Smooth muscle cell (in vitro differentiated cells): ENCODE data around the gene VANGL2. TPM values are rescaled to one million over a fixed set of nuclear protein-coding genes. Genes with fewer than 3 reads are reported as not detected.

Source experiments
- DNase-seq: peaks from one replicate; lab custom pipeline; 2025; ENCODE audit not compliant: unreplicated experiment; lab: John Stamatoyannopoulos, UW
- H2AFZ ChIP-seq: fragments of 200-600 bp; sonication (generic); 2 replicates; pipeline ENCODE4 v1.6.0; 2016; ENCODE audit warnings: antibody characterized with exemption, low read depth, mild to moderate bottlenecking
- H3F3A ChIP-seq: fragments of 200-600 bp; sonication (generic); 2 replicates; pipeline ENCODE4 v1.6.0; 2017; ENCODE audit warnings: antibody characterized with exemption, low read depth
- H3K27ac ChIP-seq: fragments of 200-600 bp; sonication (generic); 2 replicates; pipeline ENCODE4 v1.5.1; 2016; ENCODE audit warnings: low read depth, mild to moderate bottlenecking
- H3K27me3 ChIP-seq: fragments of 200-600 bp; sonication (generic); 2 replicates; pipeline ENCODE4 v1.6.1; 2016; ENCODE audit warnings: low read depth, mild to moderate bottlenecking
- H3K36me3 ChIP-seq: fragments of 200-600 bp; sonication (generic); 2 replicates; pipeline ENCODE4 v1.5.1; 2016; ENCODE audit warnings: low read depth
- H3K4me1 ChIP-seq: fragments of 200-600 bp; sonication (generic); 2 replicates; pipeline ENCODE4 v1.5.1; 2016; ENCODE audit warnings: low read depth
- H3K4me2 ChIP-seq: fragments of 200-600 bp; sonication (generic); 2 replicates; pipeline ENCODE4 v1.6.0; 2016; ENCODE audit warnings: mild to moderate bottlenecking
- H3K4me3 ChIP-seq: fragments of 200-600 bp; sonication (generic); 2 replicates; pipeline ENCODE4 v1.5.1; 2016; ENCODE audit warnings: mild to moderate bottlenecking
- H3K79me2 ChIP-seq: fragments of 200-600 bp; sonication (generic); 2 replicates; pipeline ENCODE4 v1.6.0; 2016; ENCODE audit warnings: low read depth, mild to moderate bottlenecking
- H3K9ac ChIP-seq: fragments of 200-600 bp; sonication (generic); 2 replicates; pipeline ENCODE4 v1.6.0; 2016; ENCODE audit warnings: low read depth
- H3K9me3 ChIP-seq: fragments of 200-600 bp; sonication (generic); replicated peaks from 2 replicates; pipeline ENCODE4 v1.5.1; 2016; ENCODE audit warnings: low read depth
- H4K20me1 ChIP-seq: fragments of 200-600 bp; sonication (generic); 2 replicates; pipeline ENCODE4 v1.6.0; 2016; ENCODE audit warnings: low read depth
- WGBS: methylation state at CpG from one replicate; pipeline ENCODE4 v1.1.7; 2016; ENCODE audit warnings: low lambda C conversion rate; 5-methylcytosine and 5-hydroxymethylcytosine counted together
- polyA plus RNA-seq: library from polyadenylated mRNA; unstranded; fragments of >200 nt; fragmentation: Nextera tagmentation; extraction: Ambion mirVana; gene quantifications from 2 replicates; pipeline ENCODE4 v1.2.1, GENCODE V29; 2016
- total RNA-seq: library from RNA; depleted of rRNA; stranded (reverse); fragments of >200 nt; gene quantifications from 2 replicates; pipeline ENCODE4 v1.2.3, GENCODE V29; 2014
- TF ChIP-seq, protein P1 (sequence below): fragments of 200-600 bp; sonication (generic); IDR thresholded peaks from 2 replicates; pipeline ENCODE4 v1.5.1; 2017; ENCODE audit warnings: borderline replicate concordance, mild to moderate bottlenecking, antibody characterized with exemption; ENCODE audit not compliant: insufficient read depth, poor library complexity, severe bottlenecking

The VANGL2 gene
- total and polyA plus RNA-seq, 2 experiments from 2014 or later, result 7.1 to 12.2 TPM

DNA sequence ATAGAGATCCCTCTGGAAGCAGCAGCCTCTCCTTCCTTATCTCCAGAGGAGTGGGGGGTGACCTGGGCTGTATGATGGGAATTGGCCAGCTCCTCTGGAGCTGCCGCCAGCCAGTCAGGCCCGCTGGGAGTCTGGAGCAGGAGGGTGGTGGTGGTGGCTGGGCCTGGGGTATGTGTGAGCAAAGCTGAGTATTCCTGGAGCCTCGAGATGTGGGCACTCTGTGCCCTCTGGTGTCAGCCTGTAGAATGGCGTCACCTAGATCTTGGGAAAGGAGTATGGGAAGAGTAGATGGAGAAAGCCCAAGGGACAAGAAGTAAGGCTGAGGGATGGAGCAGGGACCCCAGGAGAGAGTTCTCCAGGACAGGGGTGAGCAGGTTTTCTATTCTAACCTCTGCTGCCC lies 16.0 kb downstream of the VANGL2 start:
- DNase-seq, result no peak

DNA sequence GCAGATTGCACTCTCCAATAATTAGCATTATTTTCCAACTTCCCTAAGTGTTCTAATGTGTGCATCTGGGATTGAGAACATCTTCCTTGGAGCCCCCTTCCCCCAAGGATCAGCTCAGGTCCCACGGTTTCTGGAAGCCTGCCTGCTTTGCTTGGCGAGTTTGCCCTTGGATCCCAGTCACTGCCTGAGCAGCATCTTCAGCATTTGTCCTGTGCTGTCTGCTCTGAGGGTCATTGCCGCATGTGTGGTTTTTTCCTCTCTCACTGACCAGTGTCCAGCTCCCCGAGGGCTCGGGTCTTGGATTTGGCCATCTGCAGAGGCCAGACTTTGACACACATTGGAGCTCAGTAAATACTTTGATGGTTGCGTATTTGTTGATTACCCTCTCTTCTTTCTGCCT lies 18.1 kb downstream of the VANGL2 start:
- no peaks in the 10 kb centered on the region for H3F3A ChIP-seq
- no peak overlapping the region for H3K4me2 ChIP-seq
- H3K4me1 ChIP-seq, result no peaks in the 10 kb centered on the region
- TF ChIP-seq, protein P1, sequence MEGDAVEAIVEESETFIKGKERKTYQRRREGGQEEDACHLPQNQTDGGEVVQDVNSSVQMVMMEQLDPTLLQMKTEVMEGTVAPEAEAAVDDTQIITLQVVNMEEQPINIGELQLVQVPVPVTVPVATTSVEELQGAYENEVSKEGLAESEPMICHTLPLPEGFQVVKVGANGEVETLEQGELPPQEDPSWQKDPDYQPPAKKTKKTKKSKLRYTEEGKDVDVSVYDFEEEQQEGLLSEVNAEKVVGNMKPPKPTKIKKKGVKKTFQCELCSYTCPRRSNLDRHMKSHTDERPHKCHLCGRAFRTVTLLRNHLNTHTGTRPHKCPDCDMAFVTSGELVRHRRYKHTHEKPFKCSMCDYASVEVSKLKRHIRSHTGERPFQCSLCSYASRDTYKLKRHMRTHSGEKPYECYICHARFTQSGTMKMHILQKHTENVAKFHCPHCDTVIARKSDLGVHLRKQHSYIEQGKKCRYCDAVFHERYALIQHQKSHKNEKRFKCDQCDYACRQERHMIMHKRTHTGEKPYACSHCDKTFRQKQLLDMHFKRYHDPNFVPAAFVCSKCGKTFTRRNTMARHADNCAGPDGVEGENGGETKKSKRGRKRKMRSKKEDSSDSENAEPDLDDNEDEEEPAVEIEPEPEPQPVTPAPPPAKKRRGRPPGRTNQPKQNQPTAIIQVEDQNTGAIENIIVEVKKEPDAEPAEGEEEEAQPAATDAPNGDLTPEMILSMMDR, result no peak
- no peaks in the 10 kb centered on the region for H3K79me2 ChIP-seq
- no peak overlapping the region for H2AFZ ChIP-seq
- no peak overlapping the region for H3K4me3 ChIP-seq
- no peaks in the 10 kb centered on the region for H3K27me3 ChIP-seq
- peaks cover 13% of the 10 kb centered on the region for H4K20me1 ChIP-seq
- WGBS, result 94% methylated on average over 6 of the region's 6 CpGs
- no peak overlapping the region for H3K9ac ChIP-seq
- no peak overlapping the region for H3K27ac ChIP-seq
- no peaks in the 10 kb centered on the region for H3K9me3 ChIP-seq
- DNase-seq, result no peak
- H3K36me3 ChIP-seq, result no peaks in the 10 kb centered on the region

More for the DNA sequence above, 16.0 kb downstream of the VANGL2 start:
- no peaks in the 10 kb centered on the region for H3K27me3 ChIP-seq
- 75% methylated on average over 4 of the region's 4 CpGs for WGBS
- peaks cover 26% of the 10 kb centered on the region for H4K20me1 ChIP-seq
- H3K4me1 ChIP-seq, result peaks cover 9% of the 10 kb centered on the region
- H3K36me3 ChIP-seq, result no peaks in the 10 kb centered on the region
- H2AFZ ChIP-seq, result no peak overlapping the region
- H3K4me2 ChIP-seq, result no peak overlapping the region
- H3K9ac ChIP-seq, result no peak overlapping the region
- no peak overlapping the region for H3K4me3 ChIP-seq
- no peaks in the 10 kb centered on the region for H3K9me3 ChIP-seq
- no peaks in the 10 kb centered on the region for H3K79me2 ChIP-seq
- TF ChIP-seq, protein P1, result peak; percentile 35
- H3F3A ChIP-seq, result no peaks in the 10 kb centered on the region
- no peak overlapping the region for H3K27ac ChIP-seq

DNA sequence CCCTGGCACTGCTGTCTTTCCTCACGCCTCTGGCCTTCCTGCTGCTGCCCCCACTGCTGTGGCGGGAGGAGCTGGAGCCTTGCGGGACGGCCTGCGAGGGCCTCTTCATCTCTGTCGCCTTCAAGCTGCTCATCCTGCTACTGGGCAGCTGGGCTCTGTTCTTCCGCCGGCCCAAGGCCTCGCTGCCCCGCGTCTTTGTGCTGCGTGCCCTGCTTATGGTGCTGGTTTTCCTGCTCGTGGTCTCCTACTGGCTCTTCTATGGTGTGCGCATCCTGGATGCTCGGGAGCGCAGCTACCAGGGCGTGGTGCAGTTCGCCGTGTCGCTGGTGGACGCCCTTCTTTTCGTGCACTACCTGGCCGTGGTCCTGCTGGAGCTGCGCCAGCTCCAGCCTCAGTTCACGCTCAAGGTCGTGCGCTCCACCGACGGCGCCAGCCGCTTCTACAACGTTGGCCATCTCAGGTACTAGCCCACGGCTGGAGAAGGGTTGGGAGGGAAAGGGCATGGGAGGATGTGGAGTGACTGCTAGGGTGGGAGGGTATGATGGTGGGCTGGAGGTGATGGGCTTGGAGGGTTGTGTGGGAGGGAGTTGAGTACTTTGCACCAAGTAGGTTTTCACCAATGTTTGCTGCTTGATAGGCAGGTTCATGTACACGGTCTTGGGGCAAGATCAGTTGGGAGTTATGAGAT lies 18.9 kb downstream of the VANGL2 start:
- TF ChIP-seq, protein P1, result no peak
- no peak overlapping the region for H3K4me3 ChIP-seq
- H3F3A ChIP-seq, result no peaks in the 10 kb centered on the region
- no peaks in the 10 kb centered on the region for H3K27me3 ChIP-seq
- no peaks in the 10 kb centered on the region for H3K36me3 ChIP-seq
- no peaks in the 10 kb centered on the region for H3K4me1 ChIP-seq
- H4K20me1 ChIP-seq, result peaks cover 11% of the 10 kb centered on the region
- DNase-seq, result no peak
- WGBS, result 97% methylated on average over 34 of the region's 34 CpGs
- H3K4me2 ChIP-seq, result no peak overlapping the region
- H3K79me2 ChIP-seq, result no peaks in the 10 kb centered on the region
- no peaks in the 10 kb centered on the region for H3K9me3 ChIP-seq
- H3K27ac ChIP-seq, result no peak overlapping the region
- no peak overlapping the region for H2AFZ ChIP-seq
- H3K9ac ChIP-seq, result no peak overlapping the region

DNA sequence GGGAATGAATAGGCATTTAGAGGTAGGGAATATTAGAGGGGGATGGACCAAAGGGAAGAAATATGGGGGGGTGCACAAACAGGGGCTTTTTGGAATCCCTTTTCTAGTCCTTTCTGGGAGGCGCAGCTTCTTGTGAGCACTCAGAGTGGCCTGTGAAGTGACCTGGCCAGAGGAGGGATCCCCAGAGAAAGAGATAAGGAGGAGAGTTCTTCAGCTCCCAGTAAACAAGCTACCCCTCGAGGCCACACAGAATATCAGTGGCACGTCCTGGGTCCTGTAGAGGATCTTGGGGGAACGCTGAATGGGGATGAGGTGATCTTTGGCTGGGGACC lies 19.4 kb downstream of the VANGL2 start:
- no peak overlapping the region for H2AFZ ChIP-seq
- H3K4me3 ChIP-seq, result no peak overlapping the region
- H3K9me3 ChIP-seq, result no peaks in the 10 kb centered on the region
- H4K20me1 ChIP-seq, result peaks cover 11% of the 10 kb centered on the region
- TF ChIP-seq, protein P1, result no peak
- H3K9ac ChIP-seq, result no peak overlapping the region
- H3K27me3 ChIP-seq, result no peaks in the 10 kb centered on the region
- no peaks in the 10 kb centered on the region for H3K79me2 ChIP-seq
- no peaks in the 10 kb centered on the region for H3K36me3 ChIP-seq
- WGBS, result 93% methylated on average over 4 of the region's 4 CpGs
- no peaks in the 10 kb centered on the region for H3K4me1 ChIP-seq
- H3K4me2 ChIP-seq, result no peak overlapping the region
- no peak overlapping the region for H3K27ac ChIP-seq
- no peaks in the 10 kb centered on the region for H3F3A ChIP-seq
- DNase-seq, result no peak
